Measurements from ENCODE around the gene ATP13A2. TPM values are rescaled to one million over a fixed set of nuclear protein-coding genes. Genes with fewer than 3 reads are reported as not detected.

The ATP13A2 gene
- total RNA-seq, 1 donor from 2014 or later = 37.7 TPM

- no peak for DNase-seq (ENCODE audit: low spot score)
Observed at GRCh38 chr1:17005365-17005740, 6.4 kb downstream of the ATP13A2 start.

- DNase-seq (ENCODE audit: low spot score) = no peak
Observed at GRCh38 chr1:17004466-17005364, 7.0 kb downstream of the ATP13A2 start.

- no peak for DNase-seq (ENCODE audit: low spot score)
Observed at GRCh38 chr1:17002524-17002902, 9.2 kb downstream of the ATP13A2 start.

GRCh38 chr1:17001760-17002523 is 9.8 kb downstream of the ATP13A2 start:
- DNase-seq (ENCODE audit: low spot score) = no peak

DNA sequence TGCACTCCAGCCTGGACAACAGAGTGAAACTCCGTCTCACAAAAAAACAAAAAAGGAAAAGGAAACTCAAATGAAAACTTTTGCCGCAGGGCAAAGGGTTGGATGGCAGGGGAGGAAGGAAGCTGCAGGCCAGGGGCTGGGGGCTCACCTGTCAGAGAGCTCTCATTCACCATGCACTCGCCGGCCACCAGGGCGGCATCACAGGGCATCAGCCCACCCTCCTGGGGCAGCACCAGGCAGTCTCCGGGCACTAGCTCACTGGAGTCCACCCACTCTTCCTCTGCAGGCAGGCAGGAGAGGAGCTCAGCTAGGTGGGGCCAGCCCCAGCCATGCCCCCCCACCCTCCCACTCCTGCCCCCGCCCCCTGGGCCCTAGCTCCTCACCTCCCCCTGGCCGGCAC is 11.9 kb downstream of the ATP13A2 start:
- DNase-seq (ENCODE audit: low spot score) = no peak

GRCh38 chr1:16998589-16998988 is 13.1 kb downstream of the ATP13A2 start:
- no peak for DNase-seq (ENCODE audit: low spot score)

DNA sequence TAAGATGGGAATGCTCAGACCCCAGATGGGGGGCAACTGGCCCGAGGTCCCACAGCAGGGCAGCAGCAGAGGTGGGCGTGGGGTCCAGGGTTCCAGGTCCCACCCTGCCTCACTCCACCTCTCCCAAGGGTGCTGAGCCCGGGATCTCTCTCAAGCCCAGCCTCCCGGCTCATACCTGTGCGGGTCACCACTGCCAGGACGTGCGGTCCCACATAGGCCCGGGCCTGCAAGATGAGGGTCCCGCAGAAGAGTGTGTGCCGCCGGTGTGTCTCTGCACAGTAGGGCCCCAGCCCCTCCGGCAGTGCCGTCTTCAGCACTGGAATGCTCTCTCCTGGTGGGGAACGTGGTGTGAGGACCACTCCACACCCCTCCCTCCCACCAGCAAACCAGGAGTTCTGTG is 14.9 kb downstream of the ATP13A2 start:
- no peak for DNase-seq (ENCODE audit: low spot score)

- DNase-seq (ENCODE audit: low spot score) = no peak
Observed at GRCh38 chr1:16993521-16994038, 18.1 kb downstream of the ATP13A2 start.

GRCh38 chr1:16992675-16993074 is 19.1 kb downstream of the ATP13A2 start:
- DNase-seq (ENCODE audit: low spot score) = no peak

DNA sequence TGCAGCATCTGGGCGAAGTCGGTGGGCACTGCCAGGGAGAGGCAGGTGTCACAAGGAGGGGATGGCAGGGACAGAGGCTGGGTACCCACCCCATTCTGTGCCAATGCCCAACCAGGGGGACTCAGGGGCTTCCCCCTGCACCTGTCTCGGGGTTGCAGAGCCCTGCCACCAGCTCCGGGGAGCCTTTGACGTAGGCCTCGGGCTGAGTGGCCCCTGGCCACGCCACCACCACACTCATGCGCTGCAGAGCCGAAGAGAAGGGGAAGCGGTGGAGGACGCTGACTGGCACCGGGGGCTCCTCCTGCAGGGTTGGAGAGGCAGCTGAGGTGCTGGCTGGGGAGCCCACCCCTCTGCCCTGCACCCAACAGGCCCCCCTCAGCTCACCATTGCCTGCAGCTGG is 19.6 kb downstream of the ATP13A2 start:
- no peak for DNase-seq (ENCODE audit: low spot score)

DNA sequence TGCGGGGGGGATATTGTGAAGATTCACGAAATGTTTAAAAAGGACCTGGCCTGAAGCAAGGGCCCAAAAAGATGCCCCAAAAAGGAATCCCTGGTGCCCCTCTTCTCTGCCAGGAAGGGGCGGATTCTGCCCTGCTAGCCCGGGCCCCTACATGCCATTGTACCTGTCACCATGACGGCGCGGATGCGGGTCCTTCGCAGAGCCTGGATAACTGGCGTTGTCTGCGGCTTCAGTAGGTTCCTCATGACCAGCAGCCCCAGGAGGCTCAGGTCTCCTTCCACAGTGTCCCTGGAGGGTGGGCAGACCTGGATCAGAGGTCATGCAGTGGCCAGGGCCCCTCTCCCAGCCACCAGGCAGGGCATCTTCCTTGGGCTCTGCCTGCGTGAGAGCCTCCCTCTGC is 20.2 kb downstream of the ATP13A2 start:
- no peak for DNase-seq (ENCODE audit: low spot score)

- no peak for DNase-seq (ENCODE audit: low spot score)
Observed at GRCh38 chr1:16989676-16990391, 21.9 kb downstream of the ATP13A2 start.

DNA sequence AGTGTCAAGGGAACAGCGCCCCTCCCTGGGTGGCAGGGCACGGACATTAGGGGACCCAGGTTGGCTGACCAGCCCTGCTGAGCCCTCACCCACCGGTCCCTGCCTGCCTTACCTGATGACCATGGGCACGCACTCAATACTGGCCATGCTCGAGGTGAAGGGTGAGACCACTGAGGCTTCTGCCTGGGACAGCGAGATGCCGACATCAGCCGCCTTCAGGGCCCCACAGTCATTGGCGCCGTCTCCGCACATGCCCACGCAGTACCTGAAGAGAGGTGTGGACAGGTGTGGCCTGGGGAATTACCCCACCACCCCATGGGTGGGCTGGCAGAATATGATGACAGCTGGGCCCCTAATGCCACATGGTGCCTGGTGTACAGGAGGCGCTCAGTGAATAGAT is 23.5 kb downstream of the ATP13A2 start:
- no peak for DNase-seq (ENCODE audit: low spot score)

DNA sequence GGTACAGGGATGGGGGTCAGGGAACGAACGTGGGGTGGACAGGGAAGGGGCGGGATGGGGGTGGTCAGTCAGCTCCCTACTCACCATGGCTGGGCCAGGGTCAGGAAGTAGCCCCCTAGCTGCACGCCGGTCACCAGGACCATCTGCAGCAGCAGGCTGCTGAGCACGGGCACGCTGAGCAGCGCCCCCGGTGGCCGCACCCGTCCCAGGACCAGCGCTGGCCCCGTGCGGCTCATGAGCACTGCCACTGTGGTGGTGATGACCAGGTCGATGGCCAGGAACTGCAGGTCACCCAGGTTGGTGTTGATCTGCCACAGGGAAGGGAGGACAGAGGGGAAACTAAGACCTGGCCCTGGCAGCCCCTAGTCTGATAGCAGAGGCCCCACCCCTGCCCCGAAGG is 24.8 kb downstream of the ATP13A2 start:
- no peak for DNase-seq (ENCODE audit: low spot score)

DNA sequence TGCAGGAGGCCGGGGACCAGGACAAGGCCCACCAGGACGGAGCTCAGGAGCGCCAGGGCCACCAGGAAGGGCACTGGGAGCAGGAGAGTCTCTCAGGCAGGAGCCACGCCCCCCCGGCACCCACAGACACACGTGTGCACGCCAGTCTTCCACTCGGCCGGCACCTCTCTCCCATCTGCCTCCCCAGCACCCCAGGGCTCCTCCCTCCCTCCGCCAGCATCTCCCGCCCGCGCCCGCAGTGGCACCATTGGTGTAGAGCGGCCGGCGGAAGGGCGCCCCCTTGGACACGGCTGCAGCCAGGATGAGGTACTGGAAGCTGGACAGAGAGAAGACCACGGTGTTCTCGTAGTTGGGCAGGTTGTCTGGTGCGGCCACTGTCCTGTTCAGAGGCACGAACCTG is 25.2 kb downstream of the ATP13A2 start:
- no peak for DNase-seq (ENCODE audit: low spot score)

GRCh38 chr1:16986113-16986512 is 25.6 kb downstream of the ATP13A2 start:
- no peak for DNase-seq (ENCODE audit: low spot score)

DNA sequence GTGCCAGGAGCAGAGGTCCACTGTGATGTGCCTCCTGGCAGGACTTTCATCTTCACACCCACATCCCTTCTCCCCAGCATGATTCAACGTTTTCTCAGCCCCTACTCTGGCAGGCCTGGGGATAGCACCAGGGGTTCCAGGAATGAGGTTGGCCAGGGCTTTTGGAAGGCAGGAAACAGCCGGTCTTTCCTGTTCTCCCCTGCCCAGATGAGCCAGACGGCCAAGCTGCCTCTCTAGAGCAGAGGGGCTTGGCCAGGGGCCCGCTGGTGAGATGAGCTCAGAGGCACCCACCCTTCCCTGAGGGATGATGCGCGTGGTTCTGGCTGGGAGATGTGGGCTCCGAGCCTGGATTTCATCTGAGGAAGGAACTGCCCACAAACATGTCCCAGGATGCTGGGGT is 27.0 kb downstream of the ATP13A2 start:
- DNase-seq (ENCODE audit: low spot score) = peak; percentile 94

DNA sequence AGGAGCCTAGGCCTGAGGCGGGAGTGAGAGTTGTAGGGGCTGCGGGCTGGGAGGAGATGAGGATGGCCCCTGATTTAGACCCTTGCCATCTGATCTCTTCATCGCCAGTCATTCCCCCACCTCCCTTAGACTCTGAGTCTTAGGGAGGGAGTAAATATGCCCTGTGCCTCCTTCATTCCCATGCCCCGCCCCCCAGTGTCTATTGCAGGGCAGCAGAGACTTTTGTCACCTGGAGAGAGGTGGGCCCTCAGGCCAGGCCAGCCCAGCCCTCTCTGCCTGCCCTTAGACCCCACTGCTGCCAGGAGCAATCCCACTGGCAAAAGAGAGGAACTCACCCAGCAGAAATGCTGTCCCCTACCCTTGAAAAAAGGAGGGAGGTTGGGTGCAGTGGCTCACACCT is 28.1 kb downstream of the ATP13A2 start:
- DNase-seq (ENCODE audit: low spot score) = no peak

GRCh38 chr1:16982902-16983301 is 28.8 kb downstream of the ATP13A2 start:
- DNase-seq (ENCODE audit: low spot score) = no peak

GRCh38 chr1:16981269-16981849 is 30.4 kb downstream of the ATP13A2 start:
- no peak for DNase-seq (ENCODE audit: low spot score)

Data from mesenteric fat pad (tissue), 1 donor.